Activated naive CD8-positive, alpha-beta T cell (primary cell): ENCODE measurements around the gene ADRA1B.

Experiments used
- H3K27ac Mint-ChIP-seq: one replicate; pipeline ENCODE4 v1.8.0; 2021; ENCODE audit warnings: mixed read lengths
- H3K27me3 Mint-ChIP-seq: one replicate; pipeline ENCODE4 v1.8.0; 2021; ENCODE audit warnings: mixed read lengths
- H3K36me3 Mint-ChIP-seq: one replicate; pipeline ENCODE4 v1.8.0; 2021; ENCODE audit warnings: mixed read lengths
- H3K4me1 Mint-ChIP-seq: one replicate; pipeline ENCODE4 v1.8.0; 2021; ENCODE audit warnings: low read depth, mixed read lengths
- H3K4me3 Mint-ChIP-seq: one replicate; pipeline ENCODE4 v1.8.0; 2021; ENCODE audit warnings: mild to moderate bottlenecking, mixed read lengths
- H3K9me3 Mint-ChIP-seq: one replicate; pipeline ENCODE4 v1.8.0; 2021; ENCODE audit warnings: low read depth, mixed read lengths

Gene ADRA1B

DNA sequence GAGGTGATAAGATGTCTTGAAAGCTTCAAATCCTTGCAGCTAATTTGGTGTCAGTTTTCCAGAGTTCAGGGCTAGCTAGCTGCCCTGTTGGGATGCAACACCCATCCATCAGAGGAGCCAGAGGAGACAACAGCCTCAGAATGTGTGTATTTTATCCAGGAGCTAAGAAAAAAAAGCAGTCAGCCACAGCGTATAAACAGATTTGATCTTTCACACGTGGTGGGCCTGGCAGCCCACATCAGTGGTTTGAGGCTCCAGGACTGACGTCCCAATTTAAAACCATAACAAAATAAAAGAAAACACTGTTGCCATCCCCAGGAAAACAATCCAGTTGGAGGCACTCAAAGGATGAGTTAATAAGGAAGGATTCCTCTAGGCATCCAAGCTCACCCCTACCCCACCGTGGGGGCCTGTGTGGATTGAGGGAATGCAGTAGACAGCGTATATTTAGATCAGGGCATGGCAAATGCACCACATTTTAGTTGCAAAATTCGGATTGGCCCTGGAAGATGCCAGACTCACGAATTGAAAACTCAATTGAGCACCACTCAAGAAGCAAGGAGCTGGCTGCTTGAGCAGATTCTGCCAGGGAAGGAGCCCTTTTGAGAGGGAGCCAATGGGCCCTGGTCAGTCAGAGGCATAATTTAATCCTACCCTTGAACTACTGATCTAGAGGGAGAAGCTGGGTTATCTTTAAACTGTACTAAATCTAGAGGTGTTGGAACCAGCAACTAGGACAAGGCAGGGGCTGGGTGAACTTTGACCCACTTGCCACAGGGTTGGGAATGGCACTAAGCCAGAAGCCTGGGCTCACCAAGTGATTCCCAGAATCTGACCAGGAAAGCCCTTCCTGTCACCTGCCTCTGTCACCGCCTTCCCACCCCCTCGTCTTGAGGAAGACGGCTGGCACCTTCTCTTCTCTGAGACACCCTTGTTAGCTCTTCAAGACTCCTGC is 17.5 kb downstream of the ADRA1B start:
- no peak overlapping the region for H3K4me3 Mint-ChIP-seq
- no peaks in the 10 kb centered on the region for H3K9me3 Mint-ChIP-seq
- H3K27ac Mint-ChIP-seq = no peak overlapping the region
- no peaks in the 10 kb centered on the region for H3K36me3 Mint-ChIP-seq
- H3K4me1 Mint-ChIP-seq = no peaks in the 10 kb centered on the region
- peaks cover 9% of the 10 kb centered on the region for H3K27me3 Mint-ChIP-seq

- H3K4me3 Mint-ChIP-seq = no peak overlapping the region
- no peaks in the 10 kb centered on the region for H3K9me3 Mint-ChIP-seq
- peaks cover 3% of the 10 kb centered on the region for H3K27me3 Mint-ChIP-seq
- H3K27ac Mint-ChIP-seq = no peak overlapping the region
- no peaks in the 10 kb centered on the region for H3K4me1 Mint-ChIP-seq
- no peaks in the 10 kb centered on the region for H3K36me3 Mint-ChIP-seq
Measured at GRCh38 chr5:159935946-159936345, 19.7 kb downstream of the ADRA1B start.

GRCh38 chr5:159936686-159937329 is 20.5 kb downstream of the ADRA1B start:
- Mint-ChIP-seq H3K27me3 (peaks cover 3% of the 10 kb centered on the region), H3K9me3 (no peaks in the 10 kb centered on the region), H3K36me3 (no peaks in the 10 kb centered on the region)

DNA sequence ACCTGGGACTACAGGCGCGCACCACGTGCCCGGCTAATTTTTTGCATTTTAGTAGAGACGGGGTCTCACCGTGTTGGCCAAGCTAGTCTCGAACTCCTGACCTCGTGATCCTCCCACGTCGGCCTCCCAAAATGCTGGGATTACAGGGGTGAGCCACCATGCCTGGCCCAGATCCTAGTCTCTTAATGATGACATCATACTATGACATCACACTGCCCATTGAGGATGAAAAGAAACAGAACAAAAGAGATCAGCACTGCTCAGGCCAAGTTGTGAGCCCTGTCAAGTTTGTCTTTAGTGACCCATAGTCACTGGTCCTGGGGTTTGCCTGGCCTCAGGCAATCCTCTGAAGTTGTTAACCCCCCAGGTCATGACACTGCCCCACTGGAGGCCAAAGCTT is 21.3 kb downstream of the ADRA1B start:
- H3K4me3 Mint-ChIP-seq = no peak overlapping the region
- H3K9me3 Mint-ChIP-seq = no peaks in the 10 kb centered on the region
- H3K36me3 Mint-ChIP-seq = no peaks in the 10 kb centered on the region
- no peaks in the 10 kb centered on the region for H3K4me1 Mint-ChIP-seq
- H3K27me3 Mint-ChIP-seq = peaks cover 5% of the 10 kb centered on the region
- no peak overlapping the region for H3K27ac Mint-ChIP-seq

More at GRCh38 chr5:159936686-159937329, 20.5 kb downstream of the ADRA1B start:
- Mint-ChIP-seq H3K4me1 (no peaks in the 10 kb centered on the region), H3K27ac (no peak overlapping the region), H3K4me3 (no peak overlapping the region)

GRCh38 chr5:159943326-159943725 is 27.0 kb downstream of the ADRA1B start:
- Mint-ChIP-seq H3K36me3 (no peaks in the 10 kb centered on the region), H3K27me3 (peaks cover 7% of the 10 kb centered on the region), H3K4me3 (no peak overlapping the region), H3K9me3 (no peaks in the 10 kb centered on the region), H3K4me1 (no peaks in the 10 kb centered on the region), H3K27ac (no peak overlapping the region)

DNA sequence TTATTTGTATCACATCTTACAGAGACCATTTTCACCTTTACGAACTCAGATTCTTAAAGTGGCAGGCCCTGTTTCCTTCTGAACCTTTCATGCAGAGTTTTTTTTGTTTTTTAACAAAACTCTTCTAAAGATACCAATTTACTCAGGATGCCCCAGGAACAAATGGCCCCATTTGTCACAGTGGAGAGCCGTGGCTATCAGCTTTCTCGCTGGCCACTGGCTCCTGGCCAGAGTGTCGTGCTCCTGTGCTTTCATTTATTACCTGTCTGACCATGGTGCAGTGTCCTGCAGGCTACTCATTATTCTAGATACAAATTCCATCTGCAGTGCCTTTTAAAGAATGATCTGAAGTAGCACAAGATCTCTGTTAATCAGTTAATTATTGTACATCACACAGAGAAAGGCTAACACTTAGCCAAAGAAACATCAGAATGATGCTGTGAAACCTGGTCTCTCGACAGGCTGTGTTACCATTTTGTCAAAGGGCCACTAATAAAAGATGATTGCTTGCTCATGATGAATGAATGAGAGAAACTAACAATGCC is 27.8 kb downstream of the ADRA1B start:
- H3K4me1 Mint-ChIP-seq = no peaks in the 10 kb centered on the region
- no peaks in the 10 kb centered on the region for H3K36me3 Mint-ChIP-seq
- H3K27me3 Mint-ChIP-seq = peaks cover 7% of the 10 kb centered on the region
- no peak overlapping the region for H3K4me3 Mint-ChIP-seq
- H3K27ac Mint-ChIP-seq = no peak overlapping the region
- no peaks in the 10 kb centered on the region for H3K9me3 Mint-ChIP-seq

DNA sequence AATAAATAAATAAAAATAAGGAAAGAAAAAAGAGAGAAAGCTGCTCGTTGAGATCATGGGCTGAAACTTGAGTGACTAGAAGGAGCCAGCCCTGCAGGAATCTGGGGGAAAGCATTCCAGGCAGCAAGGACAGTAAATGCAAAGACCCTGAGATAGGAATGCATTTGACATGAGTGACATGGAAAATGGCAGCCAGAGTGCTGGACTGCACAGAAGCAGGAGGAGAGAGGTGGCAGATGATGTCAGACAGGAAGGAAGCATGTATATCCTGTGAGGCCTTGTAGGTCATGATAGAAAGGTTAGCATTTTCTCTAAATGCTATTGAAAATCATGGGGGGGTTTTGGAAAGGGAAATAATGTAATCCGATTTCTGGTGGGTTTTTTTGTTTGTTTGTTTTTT is 29.1 kb downstream of the ADRA1B start:
- Mint-ChIP-seq H3K27me3 (peaks cover 11% of the 10 kb centered on the region), H3K36me3 (no peaks in the 10 kb centered on the region), H3K9me3 (no peaks in the 10 kb centered on the region), H3K27ac (no peak overlapping the region), H3K4me1 (no peaks in the 10 kb centered on the region), H3K4me3 (no peak overlapping the region)

DNA sequence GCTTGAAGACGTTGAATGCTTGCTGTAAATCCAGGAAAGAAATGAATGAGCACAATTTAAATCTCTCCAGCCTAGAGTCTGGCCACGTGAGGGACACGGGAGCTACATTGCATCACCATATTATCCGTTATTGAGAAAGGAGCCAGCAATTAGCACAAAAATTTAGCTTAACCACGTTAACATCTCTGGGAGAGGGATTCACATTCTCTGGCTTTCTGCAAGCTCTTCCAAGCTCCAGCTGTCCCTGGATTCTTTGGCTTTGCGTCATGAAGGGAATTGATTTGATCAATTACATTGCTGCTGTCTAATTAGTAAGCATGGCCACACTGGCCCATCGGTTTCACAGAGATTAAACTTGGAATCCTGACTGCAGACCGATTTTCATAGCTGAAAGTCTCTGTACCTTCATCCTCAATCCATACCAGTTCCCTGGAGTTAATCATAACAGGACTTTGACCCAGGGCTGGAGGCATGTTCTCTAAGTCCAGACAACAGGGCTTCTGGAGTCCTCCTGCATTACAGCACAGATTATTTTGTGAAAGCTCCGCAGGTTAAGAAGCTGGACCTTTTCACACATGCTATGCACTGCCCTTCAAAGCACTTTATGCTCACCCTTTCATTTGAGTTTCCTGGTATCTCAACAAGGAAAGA is 31.6 kb downstream of the ADRA1B start:
- no peaks in the 10 kb centered on the region for H3K4me1 Mint-ChIP-seq

DNA sequence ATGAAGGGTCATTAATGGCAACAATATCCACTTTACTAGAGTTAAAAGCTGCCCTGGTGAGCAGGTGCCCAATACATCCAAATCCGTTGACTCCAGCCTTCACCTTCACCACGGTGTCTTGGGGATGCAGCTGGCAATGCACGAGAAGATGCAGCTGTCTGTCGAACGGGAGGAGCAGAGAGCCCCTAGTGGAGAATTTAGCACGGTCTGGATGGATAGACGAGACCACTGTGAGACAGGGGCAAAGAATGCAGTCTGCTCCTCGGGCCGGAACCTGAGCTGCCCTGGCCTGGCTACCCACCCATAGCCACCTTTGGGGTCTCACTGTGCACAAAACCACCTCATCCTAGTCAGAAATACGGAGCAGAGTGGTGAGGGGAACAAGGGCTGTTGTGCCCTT is 35.1 kb downstream of the ADRA1B start:
- no peaks in the 10 kb centered on the region for H3K9me3 Mint-ChIP-seq
- H3K27ac Mint-ChIP-seq = no peak overlapping the region
- peaks cover 7% of the 10 kb centered on the region for H3K27me3 Mint-ChIP-seq
- no peaks in the 10 kb centered on the region for H3K4me1 Mint-ChIP-seq
- no peaks in the 10 kb centered on the region for H3K36me3 Mint-ChIP-seq
- no peak overlapping the region for H3K4me3 Mint-ChIP-seq

More for the DNA sequence above, 31.6 kb downstream of the ADRA1B start:
- H3K36me3 Mint-ChIP-seq = no peaks in the 10 kb centered on the region
- H3K27me3 Mint-ChIP-seq = peaks cover 9% of the 10 kb centered on the region
- no peaks in the 10 kb centered on the region for H3K9me3 Mint-ChIP-seq
- no peak overlapping the region for H3K27ac Mint-ChIP-seq
- no peak overlapping the region for H3K4me3 Mint-ChIP-seq

DNA sequence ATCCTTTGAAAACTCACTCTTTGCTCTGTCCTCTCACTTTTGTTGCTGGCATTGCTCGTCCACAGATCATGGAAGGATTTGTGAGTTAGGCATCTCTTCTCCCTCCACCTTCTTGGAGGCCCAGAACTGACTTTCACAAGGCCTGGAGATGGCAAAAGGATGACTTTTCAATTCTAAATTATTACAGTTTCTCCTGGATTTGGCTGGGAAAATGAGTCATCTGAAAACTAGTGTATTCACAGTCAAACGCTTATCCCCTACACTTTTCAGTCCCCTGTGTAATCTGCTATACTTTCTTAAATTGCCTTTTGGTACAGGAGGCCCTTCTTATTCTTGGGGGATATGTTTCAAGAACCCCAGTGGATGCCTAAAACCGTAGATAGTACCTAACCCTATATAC is 35.6 kb downstream of the ADRA1B start:
- Mint-ChIP-seq H3K36me3 (no peaks in the 10 kb centered on the region), H3K9me3 (no peaks in the 10 kb centered on the region), H3K27ac (no peak overlapping the region), H3K4me3 (no peak overlapping the region), H3K27me3 (peaks cover 6% of the 10 kb centered on the region), H3K4me1 (no peaks in the 10 kb centered on the region)

DNA sequence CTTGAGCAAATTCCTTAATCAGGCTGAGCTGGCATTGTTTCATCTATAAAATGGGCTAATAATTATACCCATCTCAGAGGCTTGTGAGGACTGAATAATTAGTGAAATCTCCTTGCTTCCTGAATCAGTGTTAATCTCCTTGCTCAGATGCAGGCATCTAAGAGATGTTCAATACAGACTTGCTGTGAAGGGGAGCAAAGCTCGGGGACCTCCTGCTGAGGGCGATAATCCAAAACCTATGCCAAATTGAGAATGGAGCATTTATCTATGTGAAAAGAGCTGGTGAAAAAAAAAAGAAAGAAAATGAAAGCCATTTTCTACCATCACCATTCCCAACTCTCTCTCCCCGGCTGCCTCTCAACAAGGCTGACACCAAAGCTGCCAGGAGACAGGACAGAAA is 37.3 kb downstream of the ADRA1B start:
- H3K36me3 Mint-ChIP-seq = no peaks in the 10 kb centered on the region
- H3K27me3 Mint-ChIP-seq = peaks cover 6% of the 10 kb centered on the region
- no peak overlapping the region for H3K4me3 Mint-ChIP-seq
- no peaks in the 10 kb centered on the region for H3K4me1 Mint-ChIP-seq
- H3K27ac Mint-ChIP-seq = no peak overlapping the region
- no peaks in the 10 kb centered on the region for H3K9me3 Mint-ChIP-seq

- H3K4me1 Mint-ChIP-seq = no peaks in the 10 kb centered on the region
- H3K4me3 Mint-ChIP-seq = no peak overlapping the region
- H3K9me3 Mint-ChIP-seq = no peaks in the 10 kb centered on the region
- H3K27me3 Mint-ChIP-seq = peaks cover 2% of the 10 kb centered on the region
- H3K36me3 Mint-ChIP-seq = no peaks in the 10 kb centered on the region
- H3K27ac Mint-ChIP-seq = no peak overlapping the region
Measured at GRCh38 chr5:159955056-159955624, 38.9 kb downstream of the ADRA1B start.

DNA sequence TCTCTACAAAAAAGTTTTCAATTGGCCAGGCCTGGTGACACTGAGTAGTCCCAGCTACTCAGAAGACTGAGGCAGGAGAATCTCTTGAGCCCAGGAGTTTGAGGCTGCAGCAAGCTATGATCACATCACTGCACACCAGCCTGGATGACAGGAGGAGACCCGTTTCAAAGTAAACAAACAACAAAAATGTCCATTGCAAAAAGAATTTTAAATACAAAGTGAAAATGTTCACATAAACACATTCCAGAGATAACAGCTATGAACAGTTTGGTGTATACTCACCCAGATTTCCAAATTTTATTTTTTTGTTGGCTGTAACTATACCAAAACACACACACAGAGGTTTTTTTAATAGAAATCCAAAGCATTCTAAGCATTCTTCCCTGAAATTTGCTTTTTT is 39.8 kb downstream of the ADRA1B start:
- H3K9me3 Mint-ChIP-seq = no peaks in the 10 kb centered on the region
- H3K4me3 Mint-ChIP-seq = no peak overlapping the region
- H3K36me3 Mint-ChIP-seq = no peaks in the 10 kb centered on the region
- H3K4me1 Mint-ChIP-seq = no peaks in the 10 kb centered on the region
- H3K27ac Mint-ChIP-seq = no peak overlapping the region
- peaks cover 2% of the 10 kb centered on the region for H3K27me3 Mint-ChIP-seq

DNA sequence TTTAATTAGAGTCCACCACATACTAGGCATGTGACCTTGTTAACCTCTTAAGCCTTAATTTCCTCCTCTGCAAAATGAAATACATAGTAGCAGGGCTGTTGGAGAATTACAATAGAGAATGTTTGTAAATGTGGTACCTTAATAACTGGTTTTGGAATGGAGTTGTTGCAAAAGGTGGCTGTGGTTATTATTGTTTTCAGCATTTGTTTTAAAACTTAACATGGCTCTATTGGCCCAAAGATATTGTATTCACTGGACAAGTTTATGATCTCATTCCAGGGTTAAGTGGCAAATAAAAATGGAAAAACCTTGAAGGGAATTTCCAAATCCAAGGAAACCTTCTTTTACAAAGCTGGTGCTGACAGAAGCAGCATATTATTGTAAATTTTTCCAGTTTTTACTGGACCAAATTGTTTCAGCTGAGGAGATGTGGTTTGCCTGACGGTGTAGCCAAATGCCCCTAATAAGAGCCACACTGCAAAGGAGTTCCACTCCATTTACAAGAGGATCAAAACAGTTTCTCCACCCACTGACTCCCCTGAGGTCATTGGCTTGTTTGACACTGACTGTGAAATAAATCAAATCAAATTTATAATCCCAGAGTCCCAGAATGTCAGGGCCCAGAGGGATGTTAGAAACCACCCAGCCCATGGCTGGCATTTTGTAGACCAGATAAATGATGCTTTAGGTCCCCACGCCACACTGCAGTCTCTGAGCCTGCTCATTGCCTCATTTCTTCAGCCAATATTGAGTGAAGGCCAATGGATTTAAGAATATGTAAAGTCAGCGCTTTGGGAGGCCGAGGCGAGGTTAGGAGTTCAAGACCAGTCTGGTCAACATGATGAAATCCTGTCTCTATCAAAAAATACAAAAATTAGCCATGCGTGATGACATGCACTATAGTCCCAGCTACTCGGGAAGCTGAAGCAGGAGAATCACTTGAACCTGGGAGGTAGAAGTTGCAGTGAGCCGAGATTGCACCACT is 45.2 kb downstream of the ADRA1B start:
- Mint-ChIP-seq H3K27me3 (peaks cover 8% of the 10 kb centered on the region), H3K4me3 (no peak overlapping the region), H3K4me1 (no peaks in the 10 kb centered on the region), H3K27ac (no peak overlapping the region), H3K9me3 (no peaks in the 10 kb centered on the region), H3K36me3 (no peaks in the 10 kb centered on the region)
